Peyer's patch (tissue), 4 donors: Measurements from ENCODE around the gene PSMB3. TPM values are rescaled to one million over a fixed set of nuclear protein-coding genes. Genes with fewer than 3 reads are reported as not detected.

Experiments
- DNase-seq, 3 donors: peaks; one replicate each; pipeline ENCODE4 v3.0.0-alpha.2; 2017 to 2019
- H3K27ac ChIP-seq, 4 donors: fragments of 200-600 bp; sonication (generic); one replicate each; pipeline ENCODE4 v1.5.1; 2016 to 2019
- H3K27me3 ChIP-seq, 2 donors: fragments of 200-600 bp; sonication (generic); one replicate each; pipeline ENCODE4 v1.5.1; 2019
- H3K36me3 ChIP-seq, 3 donors: fragments of 200-600 bp; sonication (generic); one replicate each; pipeline ENCODE4 v1.5.1; 2016 to 2019
- H3K4me1 ChIP-seq, 4 donors: fragments of 200-600 bp; sonication (generic); one replicate each; pipeline ENCODE4 v1.5.1; 2016 to 2019
- H3K4me3 ChIP-seq, 4 donors: fragments of 200-600 bp; sonication (generic); 1 replicate in 3 of 4; 2 replicates in 1 of 4; pipeline ENCODE4 v1.5.1; 2016 to 2019; ENCODE audit warnings: mild to moderate bottlenecking in 1 of 4
- H3K9me3 ChIP-seq, 4 donors: fragments of 200-600 bp; sonication (generic); one replicate each; pipeline ENCODE4 v1.5.1; 2016 to 2019; ENCODE audit warnings: mild to moderate bottlenecking in 1 of 4
- POLR2A ChIP-seq, 2 donors: fragments of 450-650 bp; IDR thresholded peaks; one replicate each; pipeline ENCODE4 v1.5.1; 2017; ENCODE audit warnings: antibody characterized with exemption in 2 of 2, mild to moderate bottlenecking in 2 of 2, moderate library complexity in 2 of 2
- total RNA-seq, 4 donors: library from RNA; depleted of rRNA; stranded (reverse); fragments of >200 nt; gene quantifications; one replicate each; pipeline ENCODE4 v1.1.0, GENCODE V29; 2016
- TF ChIP-seq, protein P1 (sequence below), 6 experiments: fragments of 450-650 bp in 4 of 6; fragments of 200-600 bp in 2 of 6; sonication (generic) in 1 of 6; IDR thresholded peaks; one replicate each; pipeline ENCODE4 v1.5.1; 2017 to 2019; ENCODE audit warnings: antibody characterized with exemption in 6 of 6, mild to moderate bottlenecking in 3 of 6, moderate library complexity in 1 of 6

PSMB3 gene
- total RNA-seq, 4 donors from 2014 or later: 106 to 165 (median 109) TPM

DNA sequence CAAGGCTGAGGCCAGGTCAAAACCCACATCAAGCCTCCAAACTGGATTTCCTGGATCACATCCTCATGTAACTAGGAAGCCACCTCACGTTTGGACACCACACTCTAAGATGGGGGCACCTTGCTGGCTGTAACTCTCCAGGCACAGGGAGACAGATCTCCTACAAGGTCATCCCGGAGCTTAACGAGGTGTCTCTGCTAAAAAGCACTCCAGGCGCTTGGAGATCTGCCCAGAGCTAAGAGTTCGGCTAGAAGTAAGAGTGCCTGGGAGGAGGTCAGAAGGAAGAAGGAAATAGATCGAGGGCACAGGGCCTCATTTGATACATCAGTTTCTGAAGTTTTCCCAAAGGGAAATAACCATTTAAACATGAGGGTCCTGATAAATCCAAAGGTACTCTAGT lies 15.9 kb downstream of the PSMB3 start:
- Histone ChIP-seq H3K4me3 (no peak overlapping the region), H3K36me3 (peaks cover 0 to 91% (median 0%) of the 10 kb centered on the region in 3 donors), H3K27ac (no peak overlapping the region), H3K9me3 (no peaks in the 10 kb centered on the region), H3K27me3 (no peaks in the 10 kb centered on the region), H3K4me1 (no peaks in the 10 kb centered on the region)
- DNase-seq: no peak
- TF ChIP-seq POLR2A (IDR thresholded peaks at IDR 0.05): no peak
- TF ChIP-seq, protein P1, sequence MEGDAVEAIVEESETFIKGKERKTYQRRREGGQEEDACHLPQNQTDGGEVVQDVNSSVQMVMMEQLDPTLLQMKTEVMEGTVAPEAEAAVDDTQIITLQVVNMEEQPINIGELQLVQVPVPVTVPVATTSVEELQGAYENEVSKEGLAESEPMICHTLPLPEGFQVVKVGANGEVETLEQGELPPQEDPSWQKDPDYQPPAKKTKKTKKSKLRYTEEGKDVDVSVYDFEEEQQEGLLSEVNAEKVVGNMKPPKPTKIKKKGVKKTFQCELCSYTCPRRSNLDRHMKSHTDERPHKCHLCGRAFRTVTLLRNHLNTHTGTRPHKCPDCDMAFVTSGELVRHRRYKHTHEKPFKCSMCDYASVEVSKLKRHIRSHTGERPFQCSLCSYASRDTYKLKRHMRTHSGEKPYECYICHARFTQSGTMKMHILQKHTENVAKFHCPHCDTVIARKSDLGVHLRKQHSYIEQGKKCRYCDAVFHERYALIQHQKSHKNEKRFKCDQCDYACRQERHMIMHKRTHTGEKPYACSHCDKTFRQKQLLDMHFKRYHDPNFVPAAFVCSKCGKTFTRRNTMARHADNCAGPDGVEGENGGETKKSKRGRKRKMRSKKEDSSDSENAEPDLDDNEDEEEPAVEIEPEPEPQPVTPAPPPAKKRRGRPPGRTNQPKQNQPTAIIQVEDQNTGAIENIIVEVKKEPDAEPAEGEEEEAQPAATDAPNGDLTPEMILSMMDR (IDR thresholded peaks at IDR 0.05): no peak

DNA sequence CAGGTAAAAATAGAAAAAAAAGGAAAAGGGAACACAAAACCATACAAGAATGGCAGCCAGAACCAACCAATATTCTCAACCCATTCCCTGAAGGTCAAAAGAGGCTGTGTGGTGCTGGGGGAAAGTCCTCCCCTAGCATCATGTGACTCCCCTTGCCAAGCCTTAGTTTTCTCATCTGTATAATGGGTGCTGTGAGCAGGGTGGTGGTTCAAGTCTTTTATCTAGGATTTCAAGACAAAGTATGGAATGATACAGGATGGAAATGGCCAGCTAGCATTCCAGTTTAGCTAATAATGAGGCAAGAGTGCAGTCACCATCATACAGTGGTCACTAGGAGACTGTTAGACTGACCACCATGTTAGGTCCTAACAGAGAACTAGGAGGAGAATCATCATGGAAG lies 20.7 kb downstream of the PSMB3 start:
- TF ChIP-seq, protein P1 (IDR thresholded peaks at IDR 0.05): no peak
- no peak for TF ChIP-seq POLR2A (IDR thresholded peaks at IDR 0.05)
- H3K27ac ChIP-seq: no peak overlapping the region
- no peak overlapping the region for H3K4me3 ChIP-seq
- no peak for DNase-seq
- H3K27me3 ChIP-seq: no peaks in the 10 kb centered on the region
- no peaks in the 10 kb centered on the region for H3K4me1 ChIP-seq
- no peaks in the 10 kb centered on the region for H3K9me3 ChIP-seq
- peaks cover 0 to 94% (median 0%) of the 10 kb centered on the region in 3 donors for H3K36me3 ChIP-seq

DNA sequence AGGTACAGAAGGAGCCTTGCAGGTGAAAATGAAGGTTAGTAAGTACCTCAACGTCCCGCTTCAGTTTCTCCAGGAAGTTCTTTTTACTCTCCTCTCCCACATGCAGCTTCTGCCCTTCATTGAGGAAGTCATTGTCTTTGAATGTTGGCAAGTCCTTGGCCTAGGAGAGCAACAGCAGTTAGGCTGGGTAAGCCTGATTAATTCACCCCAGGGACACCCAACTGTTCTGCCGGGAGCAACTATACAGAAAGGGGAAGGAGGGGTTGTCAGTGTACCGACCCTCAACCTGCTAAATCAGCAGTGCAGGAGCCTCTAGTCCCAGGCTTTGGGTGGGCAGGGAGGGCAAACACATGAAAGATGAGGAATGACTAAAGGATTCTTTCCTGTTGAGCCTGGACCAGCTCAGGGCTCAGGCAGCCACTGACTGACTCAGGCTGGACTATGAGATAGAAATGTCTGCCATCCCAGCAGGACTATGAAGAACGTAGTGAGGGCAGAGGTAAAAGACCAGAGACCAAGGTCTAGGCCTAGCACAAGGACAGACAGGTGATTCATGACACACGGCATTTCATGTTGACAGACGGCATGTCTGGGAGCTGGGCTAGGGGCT lies 25.2 kb downstream of the PSMB3 start:
- no peak for DNase-seq
- no peaks in the 10 kb centered on the region for H3K4me1 ChIP-seq
- TF ChIP-seq, protein P1 (IDR thresholded peaks at IDR 0.05): no peak
- TF ChIP-seq POLR2A (IDR thresholded peaks at IDR 0.05): no peak

DNA sequence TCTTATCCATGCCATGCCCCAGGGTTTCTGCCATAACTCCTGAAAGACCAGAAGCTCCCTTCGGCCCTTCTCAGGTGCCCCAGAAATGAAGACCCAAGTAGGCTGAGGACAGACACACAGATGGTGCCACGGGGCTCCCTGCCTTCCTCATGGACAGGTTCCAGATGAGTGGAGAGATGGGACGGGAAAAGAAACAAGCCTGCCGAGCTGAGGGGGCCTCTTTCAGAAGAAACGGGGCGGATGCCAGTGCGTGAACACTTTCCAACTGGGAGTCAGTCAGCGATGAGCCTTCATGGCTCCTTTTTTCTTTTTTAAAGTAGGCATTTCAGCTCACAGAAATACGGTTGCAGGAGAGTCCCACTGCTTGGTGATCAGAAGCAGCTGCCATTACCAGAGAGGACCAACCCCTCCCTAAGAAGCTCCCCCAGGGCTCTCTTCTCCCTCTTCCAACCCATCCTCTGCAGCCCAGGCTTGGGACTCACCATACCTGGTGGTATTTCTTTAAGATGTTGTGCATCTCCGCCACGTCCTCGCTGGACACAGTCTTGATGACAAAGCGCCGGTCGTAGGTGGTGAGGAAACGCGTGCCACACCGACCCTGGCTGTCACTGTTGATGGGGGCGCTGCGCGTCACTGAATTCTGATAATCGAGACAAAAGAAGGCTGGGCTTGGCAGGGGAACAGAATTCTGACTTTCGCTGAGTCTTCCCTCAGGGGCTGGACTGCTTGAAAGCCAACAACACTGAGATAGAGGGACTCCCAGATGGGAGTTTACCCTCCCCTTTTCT lies 27.6 kb downstream of the PSMB3 start:
- Histone ChIP-seq H3K4me1 (no peaks in the 10 kb centered on the region), H3K36me3 (peaks cover 0 to 99% (median 0%) of the 10 kb centered on the region in 3 donors), H3K27ac (no peak overlapping the region), H3K4me3 (no peak overlapping the region), H3K27me3 (no peaks in the 10 kb centered on the region), H3K9me3 (no peaks in the 10 kb centered on the region)
- DNase-seq: no peak
- TF ChIP-seq POLR2A (IDR thresholded peaks at IDR 0.05): no peak
- TF ChIP-seq, protein P1 (IDR thresholded peaks at IDR 0.05): no peak

More for the DNA sequence above, 25.2 kb downstream of the PSMB3 start:
- Histone ChIP-seq H3K36me3 (peaks cover 0 to 100% (median 0%) of the 10 kb centered on the region in 3 donors), H3K4me3 (no peak overlapping the region), H3K9me3 (no peaks in the 10 kb centered on the region), H3K27me3 (no peaks in the 10 kb centered on the region), H3K27ac (no peak overlapping the region)

DNA sequence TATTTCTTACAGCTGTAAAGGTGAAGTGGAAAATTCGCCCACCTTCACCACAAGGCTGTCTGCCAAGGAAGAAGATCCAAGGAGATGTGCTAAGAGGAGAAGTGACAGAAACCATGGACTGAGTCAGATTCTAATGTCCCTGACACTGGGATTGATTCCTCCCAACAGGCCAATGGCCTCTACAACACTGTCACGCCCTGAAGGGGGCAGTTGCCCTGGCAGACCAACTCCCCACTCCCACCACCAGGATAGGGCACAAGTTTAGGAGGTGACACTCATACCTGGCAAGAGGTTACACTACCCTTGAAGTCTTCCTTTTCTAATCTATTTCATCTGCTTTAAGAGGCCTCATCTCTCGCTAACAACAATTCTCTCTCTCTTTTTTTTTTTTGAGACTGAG lies 30.7 kb downstream of the PSMB3 start:
- no peaks in the 10 kb centered on the region for H3K4me1 ChIP-seq
- H3K9me3 ChIP-seq: no peaks in the 10 kb centered on the region
- H3K27me3 ChIP-seq: no peaks in the 10 kb centered on the region
- no peak for DNase-seq
- no peak overlapping the region for H3K4me3 ChIP-seq
- peaks cover 0 to 84% (median 0%) of the 10 kb centered on the region in 3 donors for H3K36me3 ChIP-seq
- TF ChIP-seq POLR2A (IDR thresholded peaks at IDR 0.05): no peak
- TF ChIP-seq, protein P1 (IDR thresholded peaks at IDR 0.05): no peak
- no peak overlapping the region for H3K27ac ChIP-seq
